Endometrial microvascular endothelial cells (primary cell): Measurements from ENCODE around the gene CAPN14. TPM values are rescaled to one million over a fixed set of nuclear protein-coding genes. Genes with fewer than 3 reads are reported as not detected.

ENCODE experiments used
- in situ Hi-C: cut with HindIII; loops from 2 replicates; pipeline ENCODE4 v1.10.0; 2017; ENCODE audit warnings: low sequenced_read_pairs, low pct_unique_long_range_greater_than_20kb; ENCODE audit errors: inconsistent ontology term
- total RNA-seq: library from RNA; depleted of rRNA; stranded (reverse); fragments of >200 nt; gene quantifications from one replicate; pipeline ENCODE4 v1.2.3, GENCODE V29; 2015; ENCODE audit errors: inconsistent ontology term

CAPN14 gene
- total RNA-seq, 1 donor from 2014 or later, result not detected

GRCh38 chr2:31129375-31130171 lies 87.7 kb downstream of the CAPN14 start:
- in situ Hi-C loops, result no loop called here

- in situ Hi-C loops, result no loop called here
Measured at GRCh38 chr2:31127931-31128330, 89.4 kb downstream of the CAPN14 start.

- in situ Hi-C loops, result no loop called here
Measured at GRCh38 chr2:31125918-31126695, 91.2 kb downstream of the CAPN14 start.

GRCh38 chr2:31124904-31125303 lies 92.4 kb downstream of the CAPN14 start:
- in situ Hi-C loops, result no loop called here

Other genes with a start within 250 kb of the CAPN14 start
- 3.6 TPM for gene GALNT14, start 79.1 kb downstream of the CAPN14 start, total RNA-seq
- 3.1 TPM for gene EHD3, start 16.6 kb upstream of the CAPN14 start, total RNA-seq
- not detected for gene XDH, start 197.2 kb upstream of the CAPN14 start, total RNA-seq